RWPE2 (cell line): ENCODE data around the gene TLR2.
A peak's percentile ranks its signal among the peaks of the same experiment; 100 is the strongest.

Experiments used
- ATAC-seq: fragments of 200-7000 bp; cut with Tn5 transposase; 3 replicates; pipeline ENCODE4 v1.9.1; 2021; ENCODE audit warnings: low read depth
- DNase-seq: peaks from one replicate; pipeline ENCODE4 v3.0.0-alpha.2; 2020; ENCODE audit warnings: low spot score
- H3K27ac ChIP-seq: fragments of 450-650 bp; 2 replicates; pipeline ENCODE4 v1.5.1; 2017; ENCODE audit warnings: mild to moderate bottlenecking; ENCODE audit not compliant: poor library complexity, severe bottlenecking
- H3K27me3 ChIP-seq: fragments of 250-450 bp; sonication (Bioruptor Pico); 2 replicates; pipeline ENCODE4 v1.5.1; 2021; ENCODE audit warnings: mild to moderate bottlenecking, moderate library complexity; ENCODE audit not compliant: insufficient read depth, poor library complexity, severe bottlenecking
- H3K36me3 ChIP-seq: fragments of 250-450 bp; sonication (Bioruptor Pico); 2 replicates; pipeline ENCODE4 v1.5.1; 2020; ENCODE audit warnings: low read depth, mild to moderate bottlenecking, moderate library complexity
- H3K4me1 ChIP-seq: fragments of 250-450 bp; sonication (Bioruptor Pico); 2 replicates; pipeline ENCODE4 v1.5.1; 2021; ENCODE audit warnings: mild to moderate bottlenecking, moderate library complexity; ENCODE audit not compliant: insufficient read depth, poor library complexity, severe bottlenecking
- H3K4me3 ChIP-seq: fragments of 250-450 bp; sonication (Bioruptor Pico); 2 replicates; pipeline ENCODE4 v1.5.1; 2021; ENCODE audit warnings: mild to moderate bottlenecking, moderate library complexity; ENCODE audit not compliant: severe bottlenecking
- H3K9me3 ChIP-seq: fragments of 250-450 bp; sonication (Bioruptor Pico); 2 replicates; pipeline ENCODE4 v1.5.1; 2021; ENCODE audit warnings: mild to moderate bottlenecking, moderate library complexity; ENCODE audit not compliant: severe bottlenecking
- TF ChIP-seq, protein P1 (sequence below): fragments of 450-650 bp; IDR thresholded peaks from one replicate; pipeline ENCODE4 v1.5.1; 2017; ENCODE audit warnings: mild to moderate bottlenecking, moderate library complexity; ENCODE audit not compliant: poor library complexity, severe bottlenecking

TLR2 gene

DNA sequence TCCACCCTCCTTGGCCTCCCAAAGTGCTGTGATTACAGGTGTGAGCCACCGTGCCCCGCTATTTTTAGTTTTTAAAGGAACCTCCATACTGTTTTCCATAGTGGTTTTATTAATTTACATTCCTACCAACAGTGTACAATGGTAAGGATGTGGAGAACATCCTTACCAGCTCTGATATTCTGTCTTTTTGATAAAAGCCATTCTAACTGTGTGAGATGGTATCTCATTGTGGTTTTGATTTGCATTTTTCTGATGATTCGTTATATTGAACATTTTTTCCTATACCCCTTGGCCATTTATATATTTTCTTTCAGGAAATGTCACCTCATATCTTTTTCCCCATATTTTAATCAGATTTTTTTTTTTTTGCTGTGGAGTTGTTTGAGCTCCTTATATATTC is 14.2 kb upstream of the TLR2 start:
- Histone ChIP-seq H3K9me3 (peaks cover 5% of the 10 kb centered on the region), H3K36me3 (no peaks in the 10 kb centered on the region), H3K27me3 (no peaks in the 10 kb centered on the region), H3K4me1 (no peaks in the 10 kb centered on the region), H3K27ac (no peak overlapping the region), H3K4me3 (no peak overlapping the region)
- DNase-seq: no peak
- no peak for ATAC-seq
- TF ChIP-seq, protein P1, sequence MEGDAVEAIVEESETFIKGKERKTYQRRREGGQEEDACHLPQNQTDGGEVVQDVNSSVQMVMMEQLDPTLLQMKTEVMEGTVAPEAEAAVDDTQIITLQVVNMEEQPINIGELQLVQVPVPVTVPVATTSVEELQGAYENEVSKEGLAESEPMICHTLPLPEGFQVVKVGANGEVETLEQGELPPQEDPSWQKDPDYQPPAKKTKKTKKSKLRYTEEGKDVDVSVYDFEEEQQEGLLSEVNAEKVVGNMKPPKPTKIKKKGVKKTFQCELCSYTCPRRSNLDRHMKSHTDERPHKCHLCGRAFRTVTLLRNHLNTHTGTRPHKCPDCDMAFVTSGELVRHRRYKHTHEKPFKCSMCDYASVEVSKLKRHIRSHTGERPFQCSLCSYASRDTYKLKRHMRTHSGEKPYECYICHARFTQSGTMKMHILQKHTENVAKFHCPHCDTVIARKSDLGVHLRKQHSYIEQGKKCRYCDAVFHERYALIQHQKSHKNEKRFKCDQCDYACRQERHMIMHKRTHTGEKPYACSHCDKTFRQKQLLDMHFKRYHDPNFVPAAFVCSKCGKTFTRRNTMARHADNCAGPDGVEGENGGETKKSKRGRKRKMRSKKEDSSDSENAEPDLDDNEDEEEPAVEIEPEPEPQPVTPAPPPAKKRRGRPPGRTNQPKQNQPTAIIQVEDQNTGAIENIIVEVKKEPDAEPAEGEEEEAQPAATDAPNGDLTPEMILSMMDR: no peak

DNA sequence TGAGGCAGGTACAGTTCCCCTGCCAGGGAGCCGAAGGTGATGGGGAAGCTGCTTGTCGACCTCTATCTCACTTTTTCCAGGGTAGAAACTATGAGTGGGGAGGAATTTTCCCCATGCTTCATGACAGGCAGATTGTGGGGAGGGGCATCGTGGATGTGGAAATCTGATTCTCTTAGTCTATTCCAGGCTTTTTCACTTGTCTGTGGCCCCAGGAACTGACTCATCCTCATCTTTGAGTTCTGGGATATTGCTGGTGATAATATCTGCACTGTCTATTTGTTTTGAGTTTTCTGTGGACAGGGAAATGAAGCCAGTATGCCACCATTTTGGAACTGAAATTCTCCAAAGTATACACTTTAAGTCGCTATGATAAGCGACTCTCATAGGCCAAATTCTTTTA is 7.6 kb upstream of the TLR2 start:
- H3K9me3 ChIP-seq: peaks cover 8% of the 10 kb centered on the region
- DNase-seq (no peak), ATAC-seq (peak; percentile 52)
- TF ChIP-seq, protein P1: no peak
- H3K4me3 ChIP-seq: no peak overlapping the region
- peak overlapping the region; percentile 61 for H3K27ac ChIP-seq
- no peaks in the 10 kb centered on the region for H3K36me3 ChIP-seq
- peaks cover 16% of the 10 kb centered on the region for H3K4me1 ChIP-seq
- H3K27me3 ChIP-seq: no peaks in the 10 kb centered on the region

DNA sequence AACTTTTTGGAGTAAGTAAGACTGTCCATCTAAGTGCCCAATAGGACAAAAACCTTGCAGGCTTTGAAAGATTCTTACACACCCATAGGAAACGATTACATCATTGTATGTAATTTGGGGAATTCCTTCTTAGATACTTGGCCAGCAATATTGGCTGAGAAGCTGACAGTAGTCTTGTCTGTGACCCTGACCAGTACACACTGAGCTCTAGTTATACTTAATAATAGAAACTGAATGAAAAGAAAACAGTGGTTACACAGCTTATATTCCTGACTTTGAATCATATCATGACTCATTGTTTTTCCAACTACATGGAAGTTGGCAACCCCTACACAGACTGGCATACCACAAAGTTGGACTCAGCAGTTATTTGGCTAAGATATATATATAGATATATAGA is 7.1 kb upstream of the TLR2 start:
- DNase-seq: no peak
- Histone ChIP-seq H3K36me3 (no peaks in the 10 kb centered on the region), H3K4me1 (peaks cover 16% of the 10 kb centered on the region), H3K4me3 (no peak overlapping the region), H3K9me3 (peaks cover 8% of the 10 kb centered on the region), H3K27me3 (no peaks in the 10 kb centered on the region), H3K27ac (peak overlapping the region; percentile 61)
- ATAC-seq: peak; percentile 98
- TF ChIP-seq, protein P1: no peak

DNA sequence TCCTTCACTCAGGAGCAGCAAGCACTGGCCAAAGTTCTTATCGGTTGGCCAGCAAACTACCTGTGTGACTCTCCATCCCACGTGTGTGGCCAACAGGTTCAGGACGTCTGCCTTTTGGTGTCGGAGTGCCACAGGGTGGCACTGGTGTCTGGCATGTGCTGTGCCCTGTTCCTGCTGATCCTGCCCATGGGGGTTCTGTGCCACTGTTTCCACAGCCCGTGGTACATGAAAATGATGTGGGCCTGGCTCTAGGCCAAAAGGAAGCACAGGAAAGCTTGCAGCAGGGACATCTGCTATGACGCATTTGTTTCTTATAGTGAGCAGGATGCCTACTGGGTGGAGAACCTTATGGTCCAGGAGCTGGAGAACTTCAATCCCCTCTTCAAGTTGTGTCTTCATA is 4.6 kb upstream of the TLR2 start:
- Histone ChIP-seq H3K4me3 (no peak overlapping the region), H3K27me3 (no peaks in the 10 kb centered on the region), H3K27ac (no peak overlapping the region), H3K36me3 (no peaks in the 10 kb centered on the region), H3K9me3 (peaks cover 6% of the 10 kb centered on the region), H3K4me1 (peaks cover 16% of the 10 kb centered on the region)
- ATAC-seq: no peak
- DNase-seq: no peak
- TF ChIP-seq, protein P1: no peak

DNA sequence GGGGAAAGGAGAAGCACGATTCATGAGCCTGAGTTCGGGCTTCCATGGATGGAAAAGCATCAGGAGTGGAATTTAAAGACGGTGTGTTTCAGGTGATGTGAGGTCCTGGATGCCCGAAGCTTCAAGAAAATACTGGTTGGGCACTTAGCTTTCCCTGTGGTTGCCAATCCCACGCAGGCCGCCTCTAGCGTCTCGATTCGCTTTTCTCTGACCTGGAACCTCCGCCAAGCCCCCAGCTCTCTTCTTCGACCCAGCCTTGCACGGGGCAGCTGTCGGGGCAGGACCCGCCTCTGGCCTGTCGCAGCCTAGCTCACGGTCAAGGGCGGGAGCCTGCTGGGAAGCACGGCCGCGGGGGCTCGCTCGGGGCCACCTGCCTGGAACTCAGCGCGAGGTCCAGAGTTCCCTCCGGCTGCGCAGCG is 308 bp upstream of the TLR2 start:
- Histone ChIP-seq H3K4me1 (no peaks in the 10 kb centered on the region), H3K36me3 (no peaks in the 10 kb centered on the region), H3K9me3 (no peaks in the 10 kb centered on the region), H3K4me3 (peak overlapping the region; percentile 42), H3K27ac (no peak overlapping the region), H3K27me3 (no peaks in the 10 kb centered on the region)
- ATAC-seq (no peak; the same call in 2 of the 3 replicates), DNase-seq (no peak)
- TF ChIP-seq, protein P1: no peak
